ENCODE results near the gene NDUFA6. TPM values are rescaled to one million over a fixed set of nuclear protein-coding genes. Genes with fewer than 3 reads are reported as not detected.

Gene NDUFA6
- total and polyA plus RNA-seq, 2 experiments from 2014 or later = 134 to 324 TPM

DNA sequence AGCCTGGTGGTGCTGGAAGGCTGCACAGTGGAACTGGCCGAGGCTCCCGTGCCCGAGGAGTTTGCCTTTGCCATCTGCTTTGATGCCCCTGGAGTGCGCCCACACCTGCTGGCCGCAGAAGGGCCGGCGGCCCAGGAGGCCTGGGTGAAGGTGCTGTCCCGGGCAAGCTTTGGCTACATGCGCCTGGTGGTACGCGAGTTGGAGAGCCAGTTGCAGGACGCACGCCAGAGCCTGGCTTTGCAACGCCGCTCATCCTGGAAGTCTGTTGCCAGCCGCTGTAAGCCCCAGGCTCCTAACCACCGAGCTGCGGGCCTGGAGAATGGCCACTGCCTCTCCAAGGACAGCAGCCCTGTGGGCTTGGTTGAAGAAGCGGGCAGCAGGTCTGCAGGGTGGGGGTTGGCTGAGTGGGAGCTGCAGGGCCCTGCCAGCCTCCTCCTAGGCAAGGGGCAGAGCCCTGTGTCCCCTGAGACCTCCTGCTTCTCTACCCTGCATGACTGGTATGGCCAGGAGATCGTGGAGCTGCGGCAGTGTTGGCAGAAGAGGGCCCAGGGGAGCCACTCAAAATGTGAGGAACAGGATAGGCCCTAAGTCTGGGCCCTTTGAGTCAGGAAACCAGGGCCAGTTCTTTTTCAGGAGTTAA, 13.0 kb downstream of the NDUFA6 start:
- no peak for DNase-seq (ENCODE audit: low read depth in 1 of 2, low spot score in 1 of 2)

GRCh38 chr22:42076764-42077485, 13.6 kb downstream of the NDUFA6 start:
- Histone ChIP-seq H3K9me3 (ENCODE audit: low read depth) (no peaks in the 10 kb centered on the region), H3K4me1 (ENCODE audit: low read depth) (peaks cover 23% of the 10 kb centered on the region), H3K36me3 (peaks cover 2% of the 10 kb centered on the region), H3K27ac (no peak overlapping the region), H3K4me3 (no peak overlapping the region), H3K27me3 (no peaks in the 10 kb centered on the region)
- no peak for DNase-seq (ENCODE audit: low read depth in 1 of 2, low spot score in 1 of 2)
- TF ChIP-seq, protein P1, sequence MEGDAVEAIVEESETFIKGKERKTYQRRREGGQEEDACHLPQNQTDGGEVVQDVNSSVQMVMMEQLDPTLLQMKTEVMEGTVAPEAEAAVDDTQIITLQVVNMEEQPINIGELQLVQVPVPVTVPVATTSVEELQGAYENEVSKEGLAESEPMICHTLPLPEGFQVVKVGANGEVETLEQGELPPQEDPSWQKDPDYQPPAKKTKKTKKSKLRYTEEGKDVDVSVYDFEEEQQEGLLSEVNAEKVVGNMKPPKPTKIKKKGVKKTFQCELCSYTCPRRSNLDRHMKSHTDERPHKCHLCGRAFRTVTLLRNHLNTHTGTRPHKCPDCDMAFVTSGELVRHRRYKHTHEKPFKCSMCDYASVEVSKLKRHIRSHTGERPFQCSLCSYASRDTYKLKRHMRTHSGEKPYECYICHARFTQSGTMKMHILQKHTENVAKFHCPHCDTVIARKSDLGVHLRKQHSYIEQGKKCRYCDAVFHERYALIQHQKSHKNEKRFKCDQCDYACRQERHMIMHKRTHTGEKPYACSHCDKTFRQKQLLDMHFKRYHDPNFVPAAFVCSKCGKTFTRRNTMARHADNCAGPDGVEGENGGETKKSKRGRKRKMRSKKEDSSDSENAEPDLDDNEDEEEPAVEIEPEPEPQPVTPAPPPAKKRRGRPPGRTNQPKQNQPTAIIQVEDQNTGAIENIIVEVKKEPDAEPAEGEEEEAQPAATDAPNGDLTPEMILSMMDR (IDR thresholded peaks at IDR 0.05; ENCODE audit: low read depth, low read length) = no peak

More for the DNA sequence above, 13.0 kb downstream of the NDUFA6 start:
- peak overlapping the region; percentile 96 for H3K27ac ChIP-seq
- no peaks in the 10 kb centered on the region for H3K9me3 ChIP-seq (ENCODE audit: low read depth)
- H3K27me3 ChIP-seq = no peaks in the 10 kb centered on the region
- TF ChIP-seq, protein P1 (IDR thresholded peaks at IDR 0.05; ENCODE audit: low read depth, low read length) = no peak
- H3K4me1 ChIP-seq (ENCODE audit: low read depth) = peaks cover 20% of the 10 kb centered on the region
- no peak overlapping the region for H3K4me3 ChIP-seq
- H3K36me3 ChIP-seq = peaks cover 9% of the 10 kb centered on the region

- Histone ChIP-seq H3K4me3 (no peak overlapping the region), H3K27me3 (no peaks in the 10 kb centered on the region), H3K9me3 (ENCODE audit: low read depth) (no peaks in the 10 kb centered on the region), H3K27ac (no peak overlapping the region), H3K4me1 (ENCODE audit: low read depth) (peaks cover 22% of the 10 kb centered on the region), H3K36me3 (no peaks in the 10 kb centered on the region)
- DNase-seq (ENCODE audit: low read depth in 1 of 2, low spot score in 1 of 2) = no peak
- TF ChIP-seq, protein P1 (IDR thresholded peaks at IDR 0.05; ENCODE audit: low read depth, low read length) = no peak
These were observed 15.5 kb downstream of the NDUFA6 start for GRCh38 chr22:42074846-42075676.

DNA sequence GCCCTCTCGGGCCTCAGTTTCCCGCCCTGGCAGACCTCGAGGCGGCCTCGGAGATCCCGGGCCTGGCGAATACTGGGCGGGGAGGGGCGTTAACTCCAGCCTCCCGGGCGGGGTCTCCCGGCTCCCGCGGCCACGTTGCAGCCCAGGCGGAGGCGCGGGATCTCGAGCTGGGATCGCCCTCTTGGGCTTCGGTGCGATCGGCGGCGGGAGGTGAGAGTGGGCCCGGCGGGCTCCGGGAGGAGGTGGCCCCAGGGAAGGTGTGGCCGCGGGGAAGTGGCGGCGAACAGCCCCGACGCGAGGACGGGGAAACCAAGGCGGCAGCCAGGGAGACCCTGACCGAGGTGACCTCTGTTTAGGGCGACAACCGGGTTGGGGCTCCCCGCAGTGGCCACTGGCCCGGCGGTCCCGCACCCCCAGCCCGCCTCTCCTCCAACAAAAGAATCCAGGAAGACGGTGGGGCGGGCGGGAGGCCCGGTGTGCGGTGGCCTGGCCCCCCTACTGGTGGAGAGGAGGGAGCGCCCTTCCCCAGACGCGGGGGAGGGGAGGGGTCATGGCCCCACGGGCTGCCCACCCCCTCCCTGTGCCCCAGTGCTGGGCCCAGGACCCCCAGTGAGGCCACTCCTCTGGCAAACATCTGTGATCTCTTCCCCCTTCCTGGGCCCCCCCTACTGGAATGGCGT, 16.3 kb downstream of the NDUFA6 start, which contains the start of gene PHETA2:
Gene PHETA2, plus strand, starts transcription at position 117 of the 680 bp plus-strand sequence. CDS start 3,046 bp downstream, outside the sequence.
- peak within 1 kb of the TSS; percentile 86 for H3K27ac ChIP-seq
- peaks cover 28% of the 10 kb centered on the region for H3K4me1 ChIP-seq (ENCODE audit: low read depth)
- TF ChIP-seq, protein P1 (IDR thresholded peaks at IDR 0.05; ENCODE audit: low read depth, low read length) = peak; percentile 42
- H3K36me3 ChIP-seq = no peaks in the 10 kb centered on the region
- H3K4me3 ChIP-seq = no peak within 1 kb of the TSS
- no peaks in the 10 kb centered on the region for H3K9me3 ChIP-seq (ENCODE audit: low read depth)
- H3K27me3 ChIP-seq = no peaks in the 10 kb centered on the region
- peak; percentile 14 to 63 for DNase-seq (ENCODE audit: low read depth in 1 of 2, low spot score in 1 of 2)

DNA sequence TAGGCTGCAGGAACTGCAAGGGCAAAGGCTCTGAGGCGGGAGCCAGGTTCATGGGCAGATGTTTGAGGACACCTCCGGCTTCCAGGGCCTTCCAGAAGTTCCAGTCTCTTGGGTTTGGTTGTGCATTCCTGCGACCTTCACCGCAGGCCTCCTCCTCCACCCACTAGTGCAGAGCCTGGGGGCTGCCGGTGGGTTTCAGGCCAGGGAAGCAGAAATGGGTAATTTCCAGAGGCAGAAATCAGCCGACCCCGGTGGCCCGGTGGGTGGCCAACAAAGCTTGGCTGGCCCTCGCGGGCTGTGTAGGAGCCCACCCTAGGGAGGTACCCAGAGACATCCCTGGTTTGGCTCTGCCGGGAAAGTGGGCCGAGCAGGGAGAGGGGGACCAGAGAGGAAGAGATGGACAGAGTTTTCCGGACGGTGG, 16.9 kb downstream of the NDUFA6 start:
- Histone ChIP-seq H3K27ac (peak overlapping the region; percentile 86), H3K9me3 (ENCODE audit: low read depth) (no peaks in the 10 kb centered on the region), H3K27me3 (no peaks in the 10 kb centered on the region), H3K4me1 (ENCODE audit: low read depth) (peaks cover 22% of the 10 kb centered on the region), H3K36me3 (no peaks in the 10 kb centered on the region), H3K4me3 (no peak overlapping the region)
- no peak for DNase-seq (ENCODE audit: low read depth in 1 of 2, low spot score in 1 of 2)
- TF ChIP-seq, protein P1 (IDR thresholded peaks at IDR 0.05; ENCODE audit: low read depth, low read length) = no peak

Data from cardiac muscle cell (in vitro differentiated cells and primary cell).